Measurements from ENCODE around the gene EXOC6B. TPM values are rescaled to one million over a fixed set of nuclear protein-coding genes. Genes with fewer than 3 reads are reported as not detected.

Gene EXOC6B
- total and polyA plus RNA-seq, 2 of the 8 experiments (the other 6 are each of a cell fraction or from before 2014, with no cell fraction given) = 13.5 to 33.0 TPM

- TF ChIP-seq CEBPB (IDR thresholded peaks at IDR 0.05; ENCODE audit: low read depth, low read length) = no peak
- no peak for TF ChIP-seq RXRA (IDR thresholded peaks at IDR 0.05; ENCODE audit: insufficient read depth, low read depth, low read length)
- TF ChIP-seq TEAD4 (IDR thresholded peaks at IDR 0.05; ENCODE audit: low read depth, low read length) = no peak
- no peak for TF ChIP-seq BRCA1 (IDR thresholded peaks at IDR 0.05; ENCODE audit: low read depth, low read length)
These were observed 46.0 kb upstream of the EXOC6B start (continued) for GRCh38 chr2:72871880-72872279.
